IMR-90 (cell line): ENCODE measurements around the gene CLRN3. TPM values are rescaled to one million over a fixed set of nuclear protein-coding genes. Genes with fewer than 3 reads are reported as not detected.

Source experiments
- ATAC-seq: fragments of 200-7000 bp; cut with Tn5 transposase; 2 replicates; pipeline ENCODE4 v1.9.1; 2020; ENCODE audit warnings: low read depth, mild to moderate bottlenecking, moderate library complexity
- BruUV-seq: library from RNA; stranded (reverse); fragments of 400-500 nt; replicated peaks from 2 replicates; lab custom pipeline; 2021; lab: Mats Ljungman, UMichigan
- CTCF ChIA-PET: fragments of 300-600 bp; formaldehyde crosslinking; extraction: SDS; loops from one replicate; lab custom pipeline; 2021; ENCODE audit warnings: antibody characterized with exemption; lab: Yijun Ruan, JAX
- POLR2A ChIA-PET: fragments of 300-600 bp; sonication (Branson Sonifier 250); formaldehyde crosslinking; loops from one replicate; lab custom pipeline; 2022; ENCODE audit warnings: antibody characterized with exemption; ENCODE audit not compliant: unreplicated experiment; lab: Charles Lee
- DNase-seq: peaks from one replicate; pipeline ENCODE4 v3.0.0; 2013
- H2AFZ ChIP-seq: replicated peaks from 2 replicates; pipeline ENCODE3; 2013; ENCODE audit warnings: low read length, mild to moderate bottlenecking; ENCODE audit not compliant: poor library complexity
- H2AK5ac ChIP-seq: 2 replicates; pipeline ENCODE4 v1.6.1; 2013; ENCODE audit warnings: low read depth, low read length, inconsistent platforms
- H2AK9ac ChIP-seq: replicated peaks from 2 replicates; pipeline ENCODE3; 2013; ENCODE audit warnings: mild to moderate bottlenecking, low read depth, low read length, moderate library complexity; ENCODE audit not compliant: poor library complexity
- H2BK120ac ChIP-seq: 2 replicates; pipeline ENCODE4 v1.6.1; 2013; ENCODE audit warnings: low read depth, low read length, inconsistent platforms
- H2BK15ac ChIP-seq: 3 replicates; pipeline ENCODE4 v1.6.1; 2013; ENCODE audit warnings: low read depth, low read length, inconsistent platforms
- H2BK20ac ChIP-seq: 2 replicates; pipeline ENCODE4 v1.6.1; 2013; ENCODE audit warnings: low read depth, mild to moderate bottlenecking, inconsistent platforms, low read length, moderate library complexity
- H2BK5ac ChIP-seq: 2 replicates; pipeline ENCODE4 v1.6.1; 2013; ENCODE audit warnings: mild to moderate bottlenecking, low read depth, low read length, inconsistent platforms; ENCODE audit not compliant: poor library complexity, severe bottlenecking
- H3K14ac ChIP-seq: replicated peaks from 2 replicates; pipeline ENCODE4 v1.6.1; 2013; ENCODE audit warnings: low read depth, low read length, inconsistent platforms
- H3K18ac ChIP-seq: 2 replicates; pipeline ENCODE4 v1.6.1; 2013; ENCODE audit warnings: low read depth, low read length, control low read depth
- H3K23ac ChIP-seq: 2 replicates; pipeline ENCODE4 v1.6.1; 2013; ENCODE audit warnings: low read depth, low read length, inconsistent platforms
- H3K27ac ChIP-seq: 2 replicates; pipeline ENCODE4 v1.5.1; 2013; ENCODE audit warnings: mild to moderate bottlenecking, control low read depth, low read length; ENCODE audit not compliant: insufficient read depth
- H3K27me3 ChIP-seq: 2 replicates; pipeline ENCODE4 v1.6.1; 2013; ENCODE audit warnings: low read length; ENCODE audit not compliant: control insufficient read depth, insufficient read depth
- H3K36me3 ChIP-seq: 2 replicates; pipeline ENCODE4 v1.6.1; 2013; ENCODE audit warnings: low read length, mixed read lengths; ENCODE audit not compliant: control insufficient read depth, insufficient read depth
- H3K4ac ChIP-seq: 2 replicates; pipeline ENCODE4 v1.6.1; 2013; ENCODE audit warnings: low read depth, low read length, inconsistent platforms
- H3K4me1 ChIP-seq: 2 replicates; pipeline ENCODE4 v1.6.1; 2013; ENCODE audit warnings: low read length, mixed read lengths; ENCODE audit not compliant: control insufficient read depth, insufficient read depth
- H3K4me2 ChIP-seq: 2 replicates; pipeline ENCODE4 v1.6.1; 2013; ENCODE audit warnings: low read depth, mild to moderate bottlenecking, control low read depth, low read length, moderate library complexity
- H3K4me3 ChIP-seq: 2 replicates; pipeline ENCODE4 v1.5.1; 2013; ENCODE audit warnings: low read depth, mild to moderate bottlenecking, control low read depth, low read length, moderate library complexity; ENCODE audit not compliant: insufficient read depth
- H3K56ac ChIP-seq: 2 replicates; pipeline ENCODE4 v1.6.1; 2013; ENCODE audit warnings: low read length, inconsistent platforms; ENCODE audit not compliant: insufficient read depth; ENCODE audit errors: extremely low read depth
- H3K79me1 ChIP-seq, 2 experiments: 2 replicates each; pipeline ENCODE4 v1.6.1; 2013; ENCODE audit warnings: low read length in 2 of 2, inconsistent platforms in 1 of 2, low read depth in 1 of 2
- H3K9ac ChIP-seq: 2 replicates; pipeline ENCODE4 v1.6.1; 2013; ENCODE audit warnings: low read depth, low read length, control low read depth
- H3K9me1 ChIP-seq: 2 replicates; pipeline ENCODE4 v1.6.1; 2013; ENCODE audit warnings: low read length, inconsistent platforms; ENCODE audit not compliant: insufficient read depth
- H3K9me3 ChIP-seq: 2 replicates; pipeline ENCODE4 v1.6.1; 2013; ENCODE audit warnings: low read length; ENCODE audit not compliant: control insufficient read depth, insufficient read depth
- H4K20me1 ChIP-seq: 2 replicates; pipeline ENCODE4 v1.6.1; 2013; ENCODE audit warnings: low read length, inconsistent platforms; ENCODE audit not compliant: insufficient read depth
- H4K5ac ChIP-seq: 2 replicates; pipeline ENCODE4 v1.6.1; 2013; ENCODE audit warnings: mild to moderate bottlenecking, low read depth, low read length, control low read depth
- H4K8ac ChIP-seq, 2 experiments: 2 replicates each; pipeline ENCODE4 v1.6.1; 2013; ENCODE audit warnings: low read depth in 2 of 2, low read length in 2 of 2, control low read depth in 1 of 2, inconsistent platforms in 1 of 2
- H4K91ac ChIP-seq: 2 replicates; pipeline ENCODE4 v1.6.1; 2013; ENCODE audit warnings: low read depth, low read length, inconsistent platforms; ENCODE audit not compliant: insufficient read depth
- BHLHE40 ChIP-seq: fragments of 150-350 bp; IDR thresholded peaks from 2 replicates; pipeline ENCODE4 v1.6.1; 2016; ENCODE audit warnings: mild to moderate bottlenecking, low read depth, low read length
- CEBPB ChIP-seq: IDR thresholded peaks from 2 replicates; pipeline ENCODE4 v1.6.1; 2012; ENCODE audit warnings: low read depth, low read length, improper control_type of control experiment
- CHD1 ChIP-seq: IDR thresholded peaks from 2 replicates; pipeline ENCODE4 v1.6.1; 2012; ENCODE audit warnings: low read depth, low read length, improper control_type of control experiment
- FOS ChIP-seq: fragments of 150-350 bp; IDR thresholded peaks from 2 replicates; pipeline ENCODE4 v1.6.1; 2016; ENCODE audit warnings: low read depth, low read length
- MAFK ChIP-seq: IDR thresholded peaks from 2 replicates; pipeline ENCODE4 v1.6.1; 2012; ENCODE audit warnings: low read depth, low read length, improper control_type of control experiment
- MAZ ChIP-seq: IDR thresholded peaks from 2 replicates; pipeline ENCODE4 v1.6.1; 2012; ENCODE audit warnings: low read depth, mild to moderate bottlenecking, low read length, improper control_type of control experiment, moderate library complexity, borderline replicate concordance
- MXI1 ChIP-seq: IDR thresholded peaks from 2 replicates; pipeline ENCODE4 v1.6.1; 2012; ENCODE audit warnings: low read depth, mild to moderate bottlenecking, low read length, moderate library complexity, borderline replicate concordance
- NFE2L2 ChIP-seq: fragments of 150-350 bp; IDR thresholded peaks from 2 replicates; pipeline ENCODE4 v1.6.1; 2016; ENCODE audit warnings: low read depth, mild to moderate bottlenecking, low read length
- POLR2A ChIP-seq: IDR thresholded peaks from 2 replicates; pipeline ENCODE4 v1.6.1; 2012; ENCODE audit warnings: mild to moderate bottlenecking, low read depth, low read length
- RAD21 ChIP-seq: IDR thresholded peaks from 2 replicates; pipeline ENCODE4 v1.6.1; 2012; ENCODE audit warnings: low read length, improper control_type of control experiment
- WGBS, 2 experiments: methylation state at CpG; one replicate each; pipeline versions ENCODE4 v1.1.5 to v1.1.7; 2013; ENCODE audit warnings: missing lambda C conversion rate in 2 of 2; ENCODE audit not compliant: insufficient read length in 1 of 2; ENCODE audit errors: extremely low coverage in 2 of 2; 5-methylcytosine and 5-hydroxymethylcytosine counted together
- dilution Hi-C: fragments of 300-500 bp; cut with HindIII; formaldehyde crosslinking; loops from one replicate; pipeline ENCODE4 v1.14.3; 2018; ENCODE audit warnings: low sequenced_read_pairs; ENCODE audit not compliant: unreplicated experiment
- in situ Hi-C: fragments of 300-500 bp; cut with MboI; formaldehyde crosslinking; loops from 3 replicates; pipeline ENCODE4 v1.14.3; 2019; ENCODE audit warnings: low sequenced_read_pairs, inconsistent platforms, mixed read lengths
- intact Hi-C: fragments of 100-400 bp; cut with micrococcal nuclease; formaldehyde crosslinking; loops from 2 replicates; pipeline ENCODE4 v1.10.0; 2022
- polyA plus RNA-seq, 3 experiments: library from polyadenylated mRNA; depleted of rRNA; stranded (reverse); fragments of >200 nt; gene quantifications; 2 replicates each; pipeline ENCODE4 v1.2.3, GENCODE V29; 2012; ENCODE audit warnings: low replicate concordance in 1 of 3
- total RNA-seq: library from RNA; depleted of rRNA; stranded (reverse); fragments of >200 nt; gene quantifications from 2 replicates; pipeline ENCODE4 v1.2.3, GENCODE V29; 2012
- TF ChIP-seq, protein P1 (sequence below): conservative IDR thresholded peaks from 2 replicates; pipeline ENCODE4 v1.5.1; 2012; ENCODE audit warnings: mild to moderate bottlenecking, low read depth, low read length, improper control_type of control experiment
- TF ChIP-seq, protein P2 (sequence below): fragments of 150-350 bp; IDR thresholded peaks from 2 replicates; pipeline ENCODE4 v1.6.1; 2016; ENCODE audit warnings: low read depth, mild to moderate bottlenecking, low read length, moderate library complexity, borderline replicate concordance
- TF ChIP-seq, protein P3 (sequence below): fragments of 150-350 bp; IDR thresholded peaks from 2 replicates; pipeline ENCODE4 v1.6.1; 2017; ENCODE audit warnings: mild to moderate bottlenecking, antibody characterized with exemption, low read length, low read depth

CLRN3 gene
- total and polyA plus RNA-seq, 2 of the 4 experiments (the other 2 are of a cell fraction): not detected

DNA sequence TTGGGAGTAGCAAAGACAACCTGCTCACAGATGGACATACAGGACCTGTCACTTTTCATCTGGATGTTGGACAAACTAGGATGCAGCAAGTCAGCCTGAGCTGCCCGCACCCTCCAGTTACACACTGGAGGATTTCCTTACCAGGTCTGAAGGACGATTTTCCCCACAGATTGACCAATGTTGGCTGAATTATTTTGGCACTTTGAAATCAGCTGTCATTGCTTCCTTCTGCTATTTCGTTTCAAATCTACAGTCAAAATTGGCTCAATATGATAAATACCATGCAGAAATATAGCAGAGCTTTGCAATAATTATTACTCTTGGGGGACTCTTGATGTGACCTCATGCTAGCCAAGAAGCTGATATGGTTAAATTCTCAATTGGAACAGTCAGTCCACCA lies 2.5 kb downstream of the CLRN3 start:
- BruUV-seq: no TSS peak
- DNase-seq (no peak), ATAC-seq (no peak)
- H4K91ac ChIP-seq: no peak overlapping the region
- H3K9me3 ChIP-seq: no peaks in the 10 kb centered on the region
- no peak overlapping the region for H2AFZ ChIP-seq
- H2BK120ac ChIP-seq: no peak overlapping the region
- H2AK9ac ChIP-seq: no peak overlapping the region
- H3K27me3 ChIP-seq: no peaks in the 10 kb centered on the region
- no peak overlapping the region for H2AK5ac ChIP-seq
- no peak overlapping the region for H4K5ac ChIP-seq
- H3K14ac ChIP-seq: no peak overlapping the region
- POLR2A ChIA-PET: no interaction called here
- intact Hi-C loops (no loop called here), in situ Hi-C loops (no loop called here), dilution Hi-C loops (no loop called here)
- H3K9me1 ChIP-seq: no peaks in the 10 kb centered on the region
- no peak overlapping the region for H3K4me3 ChIP-seq
- no peak overlapping the region for H3K9ac ChIP-seq
- TF ChIP-seq RAD21 (no peak), MXI1 (no peak), CEBPB (no peak), BHLHE40 (no peak), FOS (no peak), POLR2A (no peak), CHD1 (no peak), MAZ (no peak), MAFK (no peak), NFE2L2 (no peak)
- TF ChIP-seq, protein P1, sequence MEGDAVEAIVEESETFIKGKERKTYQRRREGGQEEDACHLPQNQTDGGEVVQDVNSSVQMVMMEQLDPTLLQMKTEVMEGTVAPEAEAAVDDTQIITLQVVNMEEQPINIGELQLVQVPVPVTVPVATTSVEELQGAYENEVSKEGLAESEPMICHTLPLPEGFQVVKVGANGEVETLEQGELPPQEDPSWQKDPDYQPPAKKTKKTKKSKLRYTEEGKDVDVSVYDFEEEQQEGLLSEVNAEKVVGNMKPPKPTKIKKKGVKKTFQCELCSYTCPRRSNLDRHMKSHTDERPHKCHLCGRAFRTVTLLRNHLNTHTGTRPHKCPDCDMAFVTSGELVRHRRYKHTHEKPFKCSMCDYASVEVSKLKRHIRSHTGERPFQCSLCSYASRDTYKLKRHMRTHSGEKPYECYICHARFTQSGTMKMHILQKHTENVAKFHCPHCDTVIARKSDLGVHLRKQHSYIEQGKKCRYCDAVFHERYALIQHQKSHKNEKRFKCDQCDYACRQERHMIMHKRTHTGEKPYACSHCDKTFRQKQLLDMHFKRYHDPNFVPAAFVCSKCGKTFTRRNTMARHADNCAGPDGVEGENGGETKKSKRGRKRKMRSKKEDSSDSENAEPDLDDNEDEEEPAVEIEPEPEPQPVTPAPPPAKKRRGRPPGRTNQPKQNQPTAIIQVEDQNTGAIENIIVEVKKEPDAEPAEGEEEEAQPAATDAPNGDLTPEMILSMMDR: no peak
- TF ChIP-seq, protein P2, sequence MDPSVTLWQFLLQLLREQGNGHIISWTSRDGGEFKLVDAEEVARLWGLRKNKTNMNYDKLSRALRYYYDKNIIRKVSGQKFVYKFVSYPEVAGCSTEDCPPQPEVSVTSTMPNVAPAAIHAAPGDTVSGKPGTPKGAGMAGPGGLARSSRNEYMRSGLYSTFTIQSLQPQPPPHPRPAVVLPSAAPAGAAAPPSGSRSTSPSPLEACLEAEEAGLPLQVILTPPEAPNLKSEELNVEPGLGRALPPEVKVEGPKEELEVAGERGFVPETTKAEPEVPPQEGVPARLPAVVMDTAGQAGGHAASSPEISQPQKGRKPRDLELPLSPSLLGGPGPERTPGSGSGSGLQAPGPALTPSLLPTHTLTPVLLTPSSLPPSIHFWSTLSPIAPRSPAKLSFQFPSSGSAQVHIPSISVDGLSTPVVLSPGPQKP: no peak
- TF ChIP-seq, protein P3, sequence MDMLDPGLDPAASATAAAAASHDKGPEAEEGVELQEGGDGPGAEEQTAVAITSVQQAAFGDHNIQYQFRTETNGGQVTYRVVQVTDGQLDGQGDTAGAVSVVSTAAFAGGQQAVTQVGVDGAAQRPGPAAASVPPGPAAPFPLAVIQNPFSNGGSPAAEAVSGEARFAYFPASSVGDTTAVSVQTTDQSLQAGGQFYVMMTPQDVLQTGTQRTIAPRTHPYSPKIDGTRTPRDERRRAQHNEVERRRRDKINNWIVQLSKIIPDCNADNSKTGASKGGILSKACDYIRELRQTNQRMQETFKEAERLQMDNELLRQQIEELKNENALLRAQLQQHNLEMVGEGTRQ: no peak
- no peak overlapping the region for H2BK5ac ChIP-seq
- H3K4me2 ChIP-seq: no peak overlapping the region
- no CpG with 5 or more reads among the region's 3 CpGs for WGBS, 2 experiments
- H2BK20ac ChIP-seq: no peak overlapping the region
- H3K4ac ChIP-seq: no peak overlapping the region
- H3K4me1 ChIP-seq: no peaks in the 10 kb centered on the region
- H4K8ac ChIP-seq: no peak overlapping the region
- H2BK15ac ChIP-seq: no peak overlapping the region
- no peaks in the 10 kb centered on the region for H3K79me1 ChIP-seq
- no peaks in the 10 kb centered on the region for H4K20me1 ChIP-seq
- CTCF ChIA-PET: no interaction called here
- H3K56ac ChIP-seq: no peak overlapping the region
- H3K23ac ChIP-seq: no peak overlapping the region
- no peak overlapping the region for H3K18ac ChIP-seq
- no peaks in the 10 kb centered on the region for H3K36me3 ChIP-seq
- H3K27ac ChIP-seq: no peak overlapping the region
